ENCODE results near the gene ADAMTSL4.
"Not testable (repeated sequence)": the region's sequence is repeated elsewhere in the genome, so short reads cannot be mapped to it uniquely, and the experiment has no call there.

GRCh38 chr1:150598346-150598745, 49.1 kb downstream of the ADAMTSL4 start:
- not testable (repeated sequence) for TF ChIP-seq CTCF (IDR thresholded peaks at IDR 0.05 in 2 of 3, conservative IDR thresholded peaks at IDR 0.05 in 1 of 3; ENCODE audit: insufficient read depth in 2 of 3, low read depth in 1 of 3, low read length in 3 of 3); TEAD4 (IDR thresholded peaks at IDR 0.05; ENCODE audit: low read length); TEAD4 (CRISPR knock-in tag; IDR thresholded peaks at IDR 0.05; ENCODE audit: borderline replicate concordance)

Measured in K562 (cell line).